H1 (cell line): ENCODE data around the gene TXNDC5. TPM values are rescaled to one million over a fixed set of nuclear protein-coding genes. Genes with fewer than 3 reads are reported as not detected.

Experiments used
- ASH2L ChIP-seq: fragments of 200-600, 300-600 bp; sonication (generic); IDR thresholded peaks from one replicate; pipeline ENCODE4 v1.7.1; 2017; ENCODE audit warnings: low read length
- BCL11A ChIP-seq, 2 experiments: IDR thresholded peaks; one replicate each; pipeline ENCODE4 v1.6.1; 2011; ENCODE audit warnings: low read depth in 2 of 2, low read length in 2 of 2, mild to moderate bottlenecking in 2 of 2
- CHD1 ChIP-seq: IDR thresholded peaks from 2 replicates; pipeline ENCODE4 v1.6.1; 2012; ENCODE audit warnings: low read depth, low read length, improper control_type of control experiment
- GABPA ChIP-seq: IDR thresholded peaks from 2 replicates; pipeline ENCODE4 v1.6.1; 2011; ENCODE audit warnings: mild to moderate bottlenecking, low read length, moderate library complexity, borderline replicate concordance; ENCODE audit not compliant: insufficient read depth
- HDAC6 ChIP-seq: IDR thresholded peaks from one replicate; pipeline ENCODE4 v1.7.1; 2012; ENCODE audit warnings: low read depth, mild to moderate bottlenecking, inconsistent platforms, low read length, moderate library complexity
- POLR2AphosphoS5 ChIP-seq: IDR thresholded peaks from 2 replicates; pipeline ENCODE4 v1.6.1; 2011; ENCODE audit warnings: low read depth, low read length
- RAD21 ChIP-seq, 2 experiments: IDR thresholded peaks in 1 of 2; conservative IDR thresholded peaks in 1 of 2; 2 replicates each; pipeline ENCODE4 v1.6.1; 2011; ENCODE audit warnings: low read depth in 2 of 2, low read length in 2 of 2, improper control_type of control experiment in 1 of 2, inconsistent platforms in 1 of 2, mild to moderate bottlenecking in 1 of 2, moderate library complexity in 1 of 2
- RXRA ChIP-seq: IDR thresholded peaks from 2 replicates; pipeline ENCODE4 v1.6.1; 2011; ENCODE audit warnings: low read depth, mild to moderate bottlenecking, low read length, moderate library complexity; ENCODE audit not compliant: insufficient read depth
- SAP30 ChIP-seq: fragments of 300-600 bp; sonication (generic); IDR thresholded peaks from 2 replicates; pipeline ENCODE4 v1.7.1; 2012; ENCODE audit warnings: low read length, moderate library complexity, mild to moderate bottlenecking, inconsistent platforms; ENCODE audit not compliant: insufficient read depth, insufficient replicate concordance
- polyA plus RNA-seq, 7 experiments: library from polyadenylated mRNA; depleted of rRNA in 3 of 7; stranded (reverse) in 5 of 7; unstranded in 2 of 7; fragments of >200 nt in 5 of 7; fragments of 200-250 nt in 2 of 7; gene quantifications; 1 replicate in 5 of 7; 2 replicates in 1 of 7; 4 replicates in 1 of 7; pipeline versions ENCODE4 v1.2.1 to v1.2.3, GENCODE V29; 2011 to 2013; ENCODE audit warnings: missing spikeins in 2 of 7, mixed read lengths in 2 of 7
- total RNA-seq: library from RNA; stranded (reverse); fragmentation: NEBNext Ultra II Directional; extraction: Animal tissue kit (Norgen Biotek cat#: 25700); gene quantifications from 2 replicates; pipeline ENCODE4 v1.2.1, GENCODE V29; 2021
- TF ChIP-seq, protein P1 (sequence below): fragments of 300-600 bp; sonication (generic); IDR thresholded peaks from 2 replicates; pipeline ENCODE4 v1.7.1; 2012; ENCODE audit warnings: low read length, moderate library complexity, mild to moderate bottlenecking, inconsistent platforms; ENCODE audit not compliant: insufficient replicate concordance
- TF ChIP-seq, protein P2 (sequence below): IDR thresholded peaks from 2 replicates; pipeline ENCODE4 v1.6.1; 2011; ENCODE audit warnings: low read depth, mild to moderate bottlenecking, low read length; ENCODE audit not compliant: insufficient read depth

Gene TXNDC5
- total and polyA plus RNA-seq, 2 of the 8 experiments (the other 6 are each of a cell fraction or from before 2014, with no cell fraction given), result 114 to 172 TPM

DNA sequence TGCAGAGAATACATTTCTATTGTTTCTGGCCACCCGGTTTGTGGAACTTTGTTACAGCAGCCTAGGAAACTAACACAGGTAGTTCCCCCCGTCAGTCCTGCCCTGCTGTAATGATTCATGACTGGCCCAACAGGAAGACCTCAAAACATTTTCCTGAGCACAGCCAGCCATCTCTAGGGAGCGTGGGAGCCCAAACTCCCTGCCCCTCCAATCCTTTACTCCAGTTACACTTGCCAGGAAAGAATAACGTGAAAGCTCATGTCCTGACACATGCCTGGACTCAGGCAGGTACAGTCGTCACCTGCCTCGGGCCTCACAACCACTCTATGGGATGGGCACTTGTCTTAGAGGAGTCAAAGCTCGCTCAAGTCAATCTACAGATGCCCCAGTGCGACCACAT lies 8.4 kb downstream of the TXNDC5 start (continued):
- TF ChIP-seq, protein P1, sequence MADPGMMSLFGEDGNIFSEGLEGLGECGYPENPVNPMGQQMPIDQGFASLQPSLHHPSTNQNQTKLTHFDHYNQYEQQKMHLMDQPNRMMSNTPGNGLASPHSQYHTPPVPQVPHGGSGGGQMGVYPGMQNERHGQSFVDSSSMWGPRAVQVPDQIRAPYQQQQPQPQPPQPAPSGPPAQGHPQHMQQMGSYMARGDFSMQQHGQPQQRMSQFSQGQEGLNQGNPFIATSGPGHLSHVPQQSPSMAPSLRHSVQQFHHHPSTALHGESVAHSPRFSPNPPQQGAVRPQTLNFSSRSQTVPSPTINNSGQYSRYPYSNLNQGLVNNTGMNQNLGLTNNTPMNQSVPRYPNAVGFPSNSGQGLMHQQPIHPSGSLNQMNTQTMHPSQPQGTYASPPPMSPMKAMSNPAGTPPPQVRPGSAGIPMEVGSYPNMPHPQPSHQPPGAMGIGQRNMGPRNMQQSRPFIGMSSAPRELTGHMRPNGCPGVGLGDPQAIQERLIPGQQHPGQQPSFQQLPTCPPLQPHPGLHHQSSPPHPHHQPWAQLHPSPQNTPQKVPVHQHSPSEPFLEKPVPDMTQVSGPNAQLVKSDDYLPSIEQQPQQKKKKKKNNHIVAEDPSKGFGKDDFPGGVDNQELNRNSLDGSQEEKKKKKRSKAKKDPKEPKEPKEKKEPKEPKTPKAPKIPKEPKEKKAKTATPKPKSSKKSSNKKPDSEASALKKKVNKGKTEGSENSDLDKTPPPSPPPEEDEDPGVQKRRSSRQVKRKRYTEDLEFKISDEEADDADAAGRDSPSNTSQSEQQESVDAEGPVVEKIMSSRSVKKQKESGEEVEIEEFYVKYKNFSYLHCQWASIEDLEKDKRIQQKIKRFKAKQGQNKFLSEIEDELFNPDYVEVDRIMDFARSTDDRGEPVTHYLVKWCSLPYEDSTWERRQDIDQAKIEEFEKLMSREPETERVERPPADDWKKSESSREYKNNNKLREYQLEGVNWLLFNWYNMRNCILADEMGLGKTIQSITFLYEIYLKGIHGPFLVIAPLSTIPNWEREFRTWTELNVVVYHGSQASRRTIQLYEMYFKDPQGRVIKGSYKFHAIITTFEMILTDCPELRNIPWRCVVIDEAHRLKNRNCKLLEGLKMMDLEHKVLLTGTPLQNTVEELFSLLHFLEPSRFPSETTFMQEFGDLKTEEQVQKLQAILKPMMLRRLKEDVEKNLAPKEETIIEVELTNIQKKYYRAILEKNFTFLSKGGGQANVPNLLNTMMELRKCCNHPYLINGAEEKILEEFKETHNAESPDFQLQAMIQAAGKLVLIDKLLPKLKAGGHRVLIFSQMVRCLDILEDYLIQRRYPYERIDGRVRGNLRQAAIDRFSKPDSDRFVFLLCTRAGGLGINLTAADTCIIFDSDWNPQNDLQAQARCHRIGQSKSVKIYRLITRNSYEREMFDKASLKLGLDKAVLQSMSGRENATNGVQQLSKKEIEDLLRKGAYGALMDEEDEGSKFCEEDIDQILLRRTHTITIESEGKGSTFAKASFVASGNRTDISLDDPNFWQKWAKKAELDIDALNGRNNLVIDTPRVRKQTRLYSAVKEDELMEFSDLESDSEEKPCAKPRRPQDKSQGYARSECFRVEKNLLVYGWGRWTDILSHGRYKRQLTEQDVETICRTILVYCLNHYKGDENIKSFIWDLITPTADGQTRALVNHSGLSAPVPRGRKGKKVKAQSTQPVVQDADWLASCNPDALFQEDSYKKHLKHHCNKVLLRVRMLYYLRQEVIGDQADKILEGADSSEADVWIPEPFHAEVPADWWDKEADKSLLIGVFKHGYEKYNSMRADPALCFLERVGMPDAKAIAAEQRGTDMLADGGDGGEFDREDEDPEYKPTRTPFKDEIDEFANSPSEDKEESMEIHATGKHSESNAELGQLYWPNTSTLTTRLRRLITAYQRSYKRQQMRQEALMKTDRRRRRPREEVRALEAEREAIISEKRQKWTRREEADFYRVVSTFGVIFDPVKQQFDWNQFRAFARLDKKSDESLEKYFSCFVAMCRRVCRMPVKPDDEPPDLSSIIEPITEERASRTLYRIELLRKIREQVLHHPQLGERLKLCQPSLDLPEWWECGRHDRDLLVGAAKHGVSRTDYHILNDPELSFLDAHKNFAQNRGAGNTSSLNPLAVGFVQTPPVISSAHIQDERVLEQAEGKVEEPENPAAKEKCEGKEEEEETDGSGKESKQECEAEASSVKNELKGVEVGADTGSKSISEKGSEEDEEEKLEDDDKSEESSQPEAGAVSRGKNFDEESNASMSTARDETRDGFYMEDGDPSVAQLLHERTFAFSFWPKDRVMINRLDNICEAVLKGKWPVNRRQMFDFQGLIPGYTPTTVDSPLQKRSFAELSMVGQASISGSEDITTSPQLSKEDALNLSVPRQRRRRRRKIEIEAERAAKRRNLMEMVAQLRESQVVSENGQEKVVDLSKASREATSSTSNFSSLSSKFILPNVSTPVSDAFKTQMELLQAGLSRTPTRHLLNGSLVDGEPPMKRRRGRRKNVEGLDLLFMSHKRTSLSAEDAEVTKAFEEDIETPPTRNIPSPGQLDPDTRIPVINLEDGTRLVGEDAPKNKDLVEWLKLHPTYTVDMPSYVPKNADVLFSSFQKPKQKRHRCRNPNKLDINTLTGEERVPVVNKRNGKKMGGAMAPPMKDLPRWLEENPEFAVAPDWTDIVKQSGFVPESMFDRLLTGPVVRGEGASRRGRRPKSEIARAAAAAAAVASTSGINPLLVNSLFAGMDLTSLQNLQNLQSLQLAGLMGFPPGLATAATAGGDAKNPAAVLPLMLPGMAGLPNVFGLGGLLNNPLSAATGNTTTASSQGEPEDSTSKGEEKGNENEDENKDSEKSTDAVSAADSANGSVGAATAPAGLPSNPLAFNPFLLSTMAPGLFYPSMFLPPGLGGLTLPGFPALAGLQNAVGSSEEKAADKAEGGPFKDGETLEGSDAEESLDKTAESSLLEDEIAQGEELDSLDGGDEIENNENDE, result no peak
- no peak for TF ChIP-seq POLR2AphosphoS5
- TF ChIP-seq GABPA, result no peak
- TF ChIP-seq ASH2L, result no peak
- TF ChIP-seq, protein P2, sequence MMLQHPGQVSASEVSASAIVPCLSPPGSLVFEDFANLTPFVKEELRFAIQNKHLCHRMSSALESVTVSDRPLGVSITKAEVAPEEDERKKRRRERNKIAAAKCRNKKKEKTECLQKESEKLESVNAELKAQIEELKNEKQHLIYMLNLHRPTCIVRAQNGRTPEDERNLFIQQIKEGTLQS, result no peak
- TF ChIP-seq HDAC6, result no peak
- no peak for TF ChIP-seq BCL11A (IDR thresholded peaks at IDR 0.05; ENCODE audit: low read depth in 2 of 2, low read length in 2 of 2)
- TF ChIP-seq RAD21 (IDR thresholded peaks at IDR 0.05 in 1 of 2, conservative IDR thresholded peaks at IDR 0.05 in 1 of 2; ENCODE audit: low read depth in 2 of 2, low read length in 2 of 2), result no peak
- no peak for TF ChIP-seq RXRA
- no peak for TF ChIP-seq CHD1
- TF ChIP-seq SAP30, result no peak
